Measurements from ENCODE around the gene ADCYAP1R1. TPM values are rescaled to one million over a fixed set of nuclear protein-coding genes. Genes with fewer than 3 reads are reported as not detected.

ADCYAP1R1 gene
- total RNA-seq, 1 experiment from 2014 or later: 8.9 TPM

- Histone ChIP-seq H2BK120ac (ENCODE audit: low read depth, low read length, poor library complexity, severe bottlenecking) (no peak overlapping the region), H4K91ac (ENCODE audit: insufficient read length, low read depth, low read length) (no peak overlapping the region), H3K4me1 (ENCODE audit: insufficient read depth, low read length) (no peaks in the 10 kb centered on the region), H3K79me2 (ENCODE audit: insufficient read depth, low read length) (no peaks in the 10 kb centered on the region), H3K9me3 (ENCODE audit: control insufficient read depth, low read depth, low read length) (no peaks in the 10 kb centered on the region), H3K18ac (ENCODE audit: insufficient read length, low read depth, low read length) (no peak overlapping the region), H3K27ac (ENCODE audit: insufficient read length, low read depth, low read length) (no peak overlapping the region), H3K79me1 (ENCODE audit: insufficient read depth, low read depth, low read length, poor library complexity, severe bottlenecking) (no peaks in the 10 kb centered on the region), H2BK5ac (ENCODE audit: insufficient read length, low read length) (no peak overlapping the region), H3T11ph (ENCODE audit: low read length) (no peak overlapping the region), H3K56ac (ENCODE audit: insufficient read length, low read depth, low read length) (no peak overlapping the region), H2AFZ (ENCODE audit: low read length) (no peak overlapping the region), H2AK5ac (ENCODE audit: insufficient read length, low read length) (no peak overlapping the region), H3K14ac (ENCODE audit: insufficient read depth, low read length) (no peak overlapping the region), H2BK12ac (ENCODE audit: insufficient read length, low read depth, low read length) (no peak overlapping the region), H3K4ac (ENCODE audit: low read depth, low read length) (no peak overlapping the region), H2BK15ac (ENCODE audit: low read depth, low read length) (no peak overlapping the region), H3K27me3 (ENCODE audit: insufficient read depth, low read length) (no peaks in the 10 kb centered on the region), H4K5ac (ENCODE audit: insufficient read length, low read depth, low read length) (no peak overlapping the region), H3K9ac (ENCODE audit: extremely low read depth, insufficient read length, low read length) (no peak overlapping the region), H4K8ac (replicated peaks; ENCODE audit: insufficient read length, low read depth, low read length) (no peak overlapping the region), H3K23me2 (ENCODE audit: insufficient read length, low read depth, low read length, poor library complexity, severe bottlenecking) (no peaks in the 10 kb centered on the region), H2BK20ac (ENCODE audit: low read depth, low read length, poor library complexity, severe bottlenecking) (no peak overlapping the region), H4K20me1 (ENCODE audit: control insufficient read depth, insufficient read depth, insufficient read length) (peaks cover 2% of the 10 kb centered on the region), H3K4me2 (ENCODE audit: insufficient read depth, insufficient read length, low read length) (no peak overlapping the region), H3K23ac (ENCODE audit: insufficient read length, low read depth, low read length) (no peak overlapping the region)
- H3K36me3 Mint-ChIP-seq (ENCODE audit: insufficient read depth in 1 of 3, low read depth in 3 of 3): no peaks in the 10 kb centered on the region
- no peak for DNase-seq
- H3K4me1 Mint-ChIP-seq: peaks cover 5% of the 10 kb centered on the region in 2 experiments
- no peak overlapping the region for H3K4me3 Mint-ChIP-seq
- peaks cover 8% of the 10 kb centered on the region for H3K27me3 Mint-ChIP-seq (ENCODE audit: low read depth)
- no peak overlapping the region for H3K27ac Mint-ChIP-seq
- no peaks in the 10 kb centered on the region for H3K9me3 Mint-ChIP-seq
- WGBS (ENCODE audit: extremely low coverage, insufficient read length, low lambda C conversion rate): no CpG with 5 or more reads among the region's 3 CpGs
- TF ChIP-seq CTCF (conservative IDR thresholded peaks at IDR 0.05): no peak
These were observed 81.4 kb downstream of the ADCYAP1R1 start for GRCh38 chr7:31133497-31133896.
